Measurements from ENCODE around the gene SNX8. TPM values are rescaled to one million over a fixed set of nuclear protein-coding genes. Genes with fewer than 3 reads are reported as not detected.

The SNX8 gene
- total and polyA plus RNA-seq, 2 of the 13 experiments (the other 11 are each of a cell fraction or from before 2014, with no cell fraction given) = 20.6 to 45.2 TPM

DNA sequence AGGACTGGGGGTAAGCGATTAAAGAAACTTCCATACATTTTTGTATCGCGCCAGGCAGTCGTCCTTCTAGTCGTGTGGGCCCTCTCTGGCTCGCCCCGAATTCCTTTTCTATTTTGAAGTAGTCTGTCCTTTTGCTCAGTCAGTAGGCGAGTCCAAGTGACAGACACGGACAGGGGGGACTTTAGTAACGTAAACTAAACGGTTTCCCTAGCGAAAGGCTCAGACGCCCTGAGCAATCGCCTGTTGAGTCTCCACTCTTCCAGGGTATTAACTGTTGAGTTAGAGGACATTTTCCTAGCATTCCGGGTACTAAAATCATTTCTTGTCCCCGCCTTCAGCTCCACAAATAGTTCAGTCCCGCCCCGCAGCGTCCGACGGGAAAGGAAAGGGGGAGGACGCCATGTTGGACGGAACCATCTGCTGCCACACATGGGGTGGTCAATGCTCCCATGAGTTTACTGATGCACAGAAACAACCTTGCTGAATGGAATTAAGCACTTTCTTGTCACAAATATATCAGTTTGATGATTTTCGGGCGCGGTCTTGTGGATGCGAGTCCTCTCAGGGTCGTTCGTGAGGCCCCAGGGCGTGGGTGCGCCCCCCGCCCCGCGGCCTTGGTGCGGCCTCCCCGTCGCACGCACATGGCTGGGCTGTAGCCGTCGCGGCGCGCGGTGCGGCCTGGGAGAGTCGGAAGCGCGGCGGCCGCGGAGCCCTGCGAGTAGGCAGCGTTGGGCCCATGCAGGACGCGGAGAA lies 40.1 kb upstream of the SNX8 start, which contains the start of gene EIF3B (continued):
- TF ChIP-seq, protein P1, sequence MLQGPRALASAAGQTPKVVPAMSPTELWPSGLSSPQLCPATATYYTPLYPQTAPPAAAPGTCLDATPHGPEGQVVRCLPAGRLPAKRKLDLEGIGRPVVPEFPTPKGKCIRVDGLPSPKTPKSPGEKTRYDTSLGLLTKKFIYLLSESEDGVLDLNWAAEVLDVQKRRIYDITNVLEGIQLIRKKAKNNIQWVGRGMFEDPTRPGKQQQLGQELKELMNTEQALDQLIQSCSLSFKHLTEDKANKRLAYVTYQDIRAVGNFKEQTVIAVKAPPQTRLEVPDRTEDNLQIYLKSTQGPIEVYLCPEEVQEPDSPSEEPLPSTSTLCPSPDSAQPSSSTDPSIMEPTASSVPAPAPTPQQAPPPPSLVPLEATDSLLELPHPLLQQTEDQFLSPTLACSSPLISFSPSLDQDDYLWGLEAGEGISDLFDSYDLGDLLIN (CRISPR knock-in tag; IDR thresholded peaks at IDR 0.05; ENCODE audit: borderline replicate concordance) = no peak
- TF ChIP-seq, protein P2, sequence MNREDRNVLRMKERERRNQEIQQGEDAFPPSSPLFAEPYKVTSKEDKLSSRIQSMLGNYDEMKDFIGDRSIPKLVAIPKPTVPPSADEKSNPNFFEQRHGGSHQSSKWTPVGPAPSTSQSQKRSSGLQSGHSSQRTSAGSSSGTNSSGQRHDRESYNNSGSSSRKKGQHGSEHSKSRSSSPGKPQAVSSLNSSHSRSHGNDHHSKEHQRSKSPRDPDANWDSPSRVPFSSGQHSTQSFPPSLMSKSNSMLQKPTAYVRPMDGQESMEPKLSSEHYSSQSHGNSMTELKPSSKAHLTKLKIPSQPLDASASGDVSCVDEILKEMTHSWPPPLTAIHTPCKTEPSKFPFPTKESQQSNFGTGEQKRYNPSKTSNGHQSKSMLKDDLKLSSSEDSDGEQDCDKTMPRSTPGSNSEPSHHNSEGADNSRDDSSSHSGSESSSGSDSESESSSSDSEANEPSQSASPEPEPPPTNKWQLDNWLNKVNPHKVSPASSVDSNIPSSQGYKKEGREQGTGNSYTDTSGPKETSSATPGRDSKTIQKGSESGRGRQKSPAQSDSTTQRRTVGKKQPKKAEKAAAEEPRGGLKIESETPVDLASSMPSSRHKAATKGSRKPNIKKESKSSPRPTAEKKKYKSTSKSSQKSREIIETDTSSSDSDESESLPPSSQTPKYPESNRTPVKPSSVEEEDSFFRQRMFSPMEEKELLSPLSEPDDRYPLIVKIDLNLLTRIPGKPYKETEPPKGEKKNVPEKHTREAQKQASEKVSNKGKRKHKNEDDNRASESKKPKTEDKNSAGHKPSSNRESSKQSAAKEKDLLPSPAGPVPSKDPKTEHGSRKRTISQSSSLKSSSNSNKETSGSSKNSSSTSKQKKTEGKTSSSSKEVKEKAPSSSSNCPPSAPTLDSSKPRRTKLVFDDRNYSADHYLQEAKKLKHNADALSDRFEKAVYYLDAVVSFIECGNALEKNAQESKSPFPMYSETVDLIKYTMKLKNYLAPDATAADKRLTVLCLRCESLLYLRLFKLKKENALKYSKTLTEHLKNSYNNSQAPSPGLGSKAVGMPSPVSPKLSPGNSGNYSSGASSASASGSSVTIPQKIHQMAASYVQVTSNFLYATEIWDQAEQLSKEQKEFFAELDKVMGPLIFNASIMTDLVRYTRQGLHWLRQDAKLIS (CRISPR knock-in tag; IDR thresholded peaks at IDR 0.05) = no peak
- TF ChIP-seq, protein P3, sequence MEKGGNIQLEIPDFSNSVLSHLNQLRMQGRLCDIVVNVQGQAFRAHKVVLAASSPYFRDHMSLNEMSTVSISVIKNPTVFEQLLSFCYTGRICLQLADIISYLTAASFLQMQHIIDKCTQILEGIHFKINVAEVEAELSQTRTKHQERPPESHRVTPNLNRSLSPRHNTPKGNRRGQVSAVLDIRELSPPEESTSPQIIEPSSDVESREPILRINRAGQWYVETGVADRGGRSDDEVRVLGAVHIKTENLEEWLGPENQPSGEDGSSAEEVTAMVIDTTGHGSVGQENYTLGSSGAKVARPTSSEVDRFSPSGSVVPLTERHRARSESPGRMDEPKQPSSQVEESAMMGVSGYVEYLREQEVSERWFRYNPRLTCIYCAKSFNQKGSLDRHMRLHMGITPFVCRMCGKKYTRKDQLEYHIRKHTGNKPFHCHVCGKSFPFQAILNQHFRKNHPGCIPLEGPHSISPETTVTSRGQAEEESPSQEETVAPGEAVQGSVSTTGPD (CRISPR knock-in tag; IDR thresholded peaks at IDR 0.05) = no peak
- TF ChIP-seq, protein P4, sequence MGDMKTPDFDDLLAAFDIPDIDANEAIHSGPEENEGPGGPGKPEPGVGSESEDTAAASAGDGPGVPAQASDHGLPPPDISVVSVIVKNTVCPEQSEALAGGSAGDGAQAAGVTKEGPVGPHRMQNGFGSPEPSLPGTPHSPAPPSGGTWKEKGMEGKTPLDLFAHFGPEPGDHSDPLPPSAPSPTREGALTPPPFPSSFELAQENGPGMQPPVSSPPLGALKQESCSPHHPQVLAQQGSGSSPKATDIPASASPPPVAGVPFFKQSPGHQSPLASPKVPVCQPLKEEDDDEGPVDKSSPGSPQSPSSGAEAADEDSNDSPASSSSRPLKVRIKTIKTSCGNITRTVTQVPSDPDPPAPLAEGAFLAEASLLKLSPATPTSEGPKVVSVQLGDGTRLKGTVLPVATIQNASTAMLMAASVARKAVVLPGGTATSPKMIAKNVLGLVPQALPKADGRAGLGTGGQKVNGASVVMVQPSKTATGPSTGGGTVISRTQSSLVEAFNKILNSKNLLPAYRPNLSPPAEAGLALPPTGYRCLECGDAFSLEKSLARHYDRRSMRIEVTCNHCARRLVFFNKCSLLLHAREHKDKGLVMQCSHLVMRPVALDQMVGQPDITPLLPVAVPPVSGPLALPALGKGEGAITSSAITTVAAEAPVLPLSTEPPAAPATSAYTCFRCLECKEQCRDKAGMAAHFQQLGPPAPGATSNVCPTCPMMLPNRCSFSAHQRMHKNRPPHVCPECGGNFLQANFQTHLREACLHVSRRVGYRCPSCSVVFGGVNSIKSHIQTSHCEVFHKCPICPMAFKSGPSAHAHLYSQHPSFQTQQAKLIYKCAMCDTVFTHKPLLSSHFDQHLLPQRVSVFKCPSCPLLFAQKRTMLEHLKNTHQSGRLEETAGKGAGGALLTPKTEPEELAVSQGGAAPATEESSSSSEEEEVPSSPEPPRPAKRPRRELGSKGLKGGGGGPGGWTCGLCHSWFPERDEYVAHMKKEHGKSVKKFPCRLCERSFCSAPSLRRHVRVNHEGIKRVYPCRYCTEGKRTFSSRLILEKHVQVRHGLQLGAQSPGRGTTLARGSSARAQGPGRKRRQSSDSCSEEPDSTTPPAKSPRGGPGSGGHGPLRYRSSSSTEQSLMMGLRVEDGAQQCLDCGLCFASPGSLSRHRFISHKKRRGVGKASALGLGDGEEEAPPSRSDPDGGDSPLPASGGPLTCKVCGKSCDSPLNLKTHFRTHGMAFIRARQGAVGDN (CRISPR knock-in tag; IDR thresholded peaks at IDR 0.05) = peak; percentile 84
- TF ChIP-seq ZNF235 (CRISPR knock-in tag; IDR thresholded peaks at IDR 0.05; ENCODE audit: borderline replicate concordance) (0 out of 2 replicates have a peak, but pooled peaks have one; percentile 7), ZFP62 (CRISPR knock-in tag; IDR thresholded peaks at IDR 0.05) (0 out of 2 replicates have a peak, but pooled peaks have one; percentile 52), HNRNPK (IDR thresholded peaks at IDR 0.05; ENCODE audit: low read depth, low read length, poor library complexity, severe bottlenecking) (no peak), RBM22 (optimal IDR thresholded peaks at IDR 0.05; ENCODE audit: low read length) (peak; percentile 25), DPF2 (CRISPR knock-in tag; IDR thresholded peaks at IDR 0.05; ENCODE audit: borderline replicate concordance, low read depth) (no peak), GABPA (IDR thresholded peaks at IDR 0.05; ENCODE audit: low read depth, low read length) (no peak), GABPA (CRISPR knock-in tag; IDR thresholded peaks at IDR 0.05; ENCODE audit: low read depth) (peak; percentile 58; the same call in 1 of the 2 replicates), POLR2G (IDR thresholded peaks at IDR 0.05; ENCODE audit: low read depth, low read length) (peak; percentile 83), TCF7L2 (IDR thresholded peaks at IDR 0.05; ENCODE audit: low read depth, low read length) (no peak), ZBTB1 (CRISPR knock-in tag; IDR thresholded peaks at IDR 0.05; ENCODE audit: borderline replicate concordance) (no peak), GPN1 (CRISPR knock-in tag; IDR thresholded peaks at IDR 0.05; ENCODE audit: borderline replicate concordance) (peak; percentile 66; the same call in 1 of the 2 replicates)
- TF ChIP-seq, protein P5, sequence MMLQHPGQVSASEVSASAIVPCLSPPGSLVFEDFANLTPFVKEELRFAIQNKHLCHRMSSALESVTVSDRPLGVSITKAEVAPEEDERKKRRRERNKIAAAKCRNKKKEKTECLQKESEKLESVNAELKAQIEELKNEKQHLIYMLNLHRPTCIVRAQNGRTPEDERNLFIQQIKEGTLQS (CRISPR knock-in tag; IDR thresholded peaks at IDR 0.05) = no peak
- TF ChIP-seq, protein P6, sequence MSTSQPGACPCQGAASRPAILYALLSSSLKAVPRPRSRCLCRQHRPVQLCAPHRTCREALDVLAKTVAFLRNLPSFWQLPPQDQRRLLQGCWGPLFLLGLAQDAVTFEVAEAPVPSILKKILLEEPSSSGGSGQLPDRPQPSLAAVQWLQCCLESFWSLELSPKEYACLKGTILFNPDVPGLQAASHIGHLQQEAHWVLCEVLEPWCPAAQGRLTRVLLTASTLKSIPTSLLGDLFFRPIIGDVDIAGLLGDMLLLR (CRISPR knock-in tag; IDR thresholded peaks at IDR 0.05) = peak; percentile 15; the same call in 1 of the 2 replicates

Measured in HepG2 (cell line).